ENCODE measurements around the gene L1CAM.

DNA sequence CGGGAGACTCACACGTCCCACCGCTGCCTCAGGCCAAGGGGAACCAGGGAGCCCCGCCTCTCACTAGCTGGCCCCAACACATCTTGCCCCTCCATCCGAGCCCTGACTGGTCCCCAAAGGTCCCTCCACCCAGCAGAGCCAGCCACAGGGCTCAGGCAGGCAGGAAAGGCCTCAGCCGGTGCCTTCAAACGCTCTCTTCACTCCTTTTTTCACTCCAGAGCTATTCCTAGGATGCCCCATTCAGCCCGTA lies 41.6 kb upstream of the L1CAM start:
- TF ChIP-seq, protein P1, sequence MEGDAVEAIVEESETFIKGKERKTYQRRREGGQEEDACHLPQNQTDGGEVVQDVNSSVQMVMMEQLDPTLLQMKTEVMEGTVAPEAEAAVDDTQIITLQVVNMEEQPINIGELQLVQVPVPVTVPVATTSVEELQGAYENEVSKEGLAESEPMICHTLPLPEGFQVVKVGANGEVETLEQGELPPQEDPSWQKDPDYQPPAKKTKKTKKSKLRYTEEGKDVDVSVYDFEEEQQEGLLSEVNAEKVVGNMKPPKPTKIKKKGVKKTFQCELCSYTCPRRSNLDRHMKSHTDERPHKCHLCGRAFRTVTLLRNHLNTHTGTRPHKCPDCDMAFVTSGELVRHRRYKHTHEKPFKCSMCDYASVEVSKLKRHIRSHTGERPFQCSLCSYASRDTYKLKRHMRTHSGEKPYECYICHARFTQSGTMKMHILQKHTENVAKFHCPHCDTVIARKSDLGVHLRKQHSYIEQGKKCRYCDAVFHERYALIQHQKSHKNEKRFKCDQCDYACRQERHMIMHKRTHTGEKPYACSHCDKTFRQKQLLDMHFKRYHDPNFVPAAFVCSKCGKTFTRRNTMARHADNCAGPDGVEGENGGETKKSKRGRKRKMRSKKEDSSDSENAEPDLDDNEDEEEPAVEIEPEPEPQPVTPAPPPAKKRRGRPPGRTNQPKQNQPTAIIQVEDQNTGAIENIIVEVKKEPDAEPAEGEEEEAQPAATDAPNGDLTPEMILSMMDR (IDR thresholded peaks at IDR 0.05), result no peak
- no peak for TF ChIP-seq POLR2A (IDR thresholded peaks at IDR 0.05)

Measured in adrenal gland (tissue), 5 donors.